H9 (cell line): Measurements from ENCODE around the gene PSMD6. TPM values are rescaled to one million over a fixed set of nuclear protein-coding genes. Genes with fewer than 3 reads are reported as not detected.

ENCODE experiments used
- DNase-seq: peaks from one replicate; pipeline ENCODE4 v3.0.0-alpha.2; 2017
- H2AFZ ChIP-seq: one replicate; pipeline ENCODE4 v1.6.1; 2013; ENCODE audit warnings: mild to moderate bottlenecking, low read length, control low read depth, moderate library complexity
- H2AK5ac ChIP-seq: 2 replicates; pipeline ENCODE4 v1.6.1; 2013; ENCODE audit warnings: low read length, control low read depth, mixed read lengths; ENCODE audit not compliant: insufficient read length
- H2BK120ac ChIP-seq: one replicate; pipeline ENCODE4 v1.6.1; 2013; ENCODE audit warnings: low read depth, mild to moderate bottlenecking, low read length, control low read depth, inconsistent platforms; ENCODE audit not compliant: poor library complexity, severe bottlenecking
- H2BK12ac ChIP-seq: 2 replicates; pipeline ENCODE4 v1.6.1; 2013; ENCODE audit warnings: low read length, control low read depth, mixed read lengths, low read depth; ENCODE audit not compliant: insufficient read length
- H2BK15ac ChIP-seq: 2 replicates; pipeline ENCODE4 v1.6.1; 2013; ENCODE audit warnings: low read depth, low read length, control low read depth
- H2BK20ac ChIP-seq: one replicate; pipeline ENCODE4 v1.6.1; 2013; ENCODE audit warnings: low read depth, mild to moderate bottlenecking, low read length, control low read depth, inconsistent platforms; ENCODE audit not compliant: poor library complexity, severe bottlenecking
- H2BK5ac ChIP-seq: 2 replicates; pipeline ENCODE4 v1.6.1; 2013; ENCODE audit warnings: low read length, control low read depth, mixed read lengths; ENCODE audit not compliant: insufficient read length
- H3K14ac ChIP-seq: 2 replicates; pipeline ENCODE4 v1.6.1; 2013; ENCODE audit warnings: low read length, control low read depth; ENCODE audit not compliant: insufficient read depth
- H3K18ac ChIP-seq: 2 replicates; pipeline ENCODE4 v1.6.1; 2013; ENCODE audit warnings: low read depth, mild to moderate bottlenecking, mixed read lengths, low read length, control low read depth; ENCODE audit not compliant: insufficient read length
- H3K23ac ChIP-seq: 2 replicates; pipeline ENCODE4 v1.6.1; 2013; ENCODE audit warnings: low read length, control low read depth, mixed read lengths, low read depth; ENCODE audit not compliant: insufficient read length
- H3K23me2 ChIP-seq: 2 replicates; pipeline ENCODE4 v1.6.1; 2013; ENCODE audit warnings: low read depth, mild to moderate bottlenecking, mixed read lengths, low read length, control low read depth; ENCODE audit not compliant: insufficient read length, poor library complexity, severe bottlenecking
- H3K27ac ChIP-seq: 2 replicates; pipeline ENCODE4 v1.5.1; 2013; ENCODE audit warnings: low read length, control low read depth, mixed read lengths, low read depth; ENCODE audit not compliant: insufficient read length
- H3K27me3 ChIP-seq: 2 replicates; pipeline ENCODE4 v1.6.1; 2013; ENCODE audit warnings: low read length, control low read depth, inconsistent platforms; ENCODE audit not compliant: insufficient read depth
- H3K4ac ChIP-seq: 2 replicates; pipeline ENCODE4 v1.6.1; 2013; ENCODE audit warnings: low read depth, mild to moderate bottlenecking, control low read depth, inconsistent platforms, low read length, moderate library complexity
- H3K4me1 ChIP-seq: 2 replicates; pipeline ENCODE4 v1.6.1; 2013; ENCODE audit warnings: low read length, control low read depth, inconsistent platforms; ENCODE audit not compliant: insufficient read depth
- H3K4me2 ChIP-seq: 2 replicates; pipeline ENCODE4 v1.6.1; 2013; ENCODE audit warnings: low read length, control low read depth, mixed read lengths; ENCODE audit not compliant: insufficient read length, insufficient read depth
- H3K56ac ChIP-seq: 2 replicates; pipeline ENCODE4 v1.6.1; 2013; ENCODE audit warnings: low read depth, mild to moderate bottlenecking, mixed read lengths, low read length, control low read depth; ENCODE audit not compliant: insufficient read length
- H3K79me1 ChIP-seq: 2 replicates; pipeline ENCODE4 v1.6.1; 2013; ENCODE audit warnings: low read depth, mild to moderate bottlenecking, moderate library complexity, low read length, control low read depth, inconsistent platforms; ENCODE audit not compliant: insufficient read depth, poor library complexity, severe bottlenecking
- H3K79me2 ChIP-seq: 2 replicates; pipeline ENCODE4 v1.6.1; 2013; ENCODE audit warnings: low read length, control low read depth, inconsistent platforms; ENCODE audit not compliant: insufficient read depth
- H3K9ac ChIP-seq: 2 replicates; pipeline ENCODE4 v1.6.1; 2013; ENCODE audit warnings: low read length, control low read depth, mixed read lengths; ENCODE audit not compliant: insufficient read length; ENCODE audit errors: extremely low read depth
- H3K9me3 ChIP-seq: one replicate; pipeline ENCODE4 v1.6.1; 2013; ENCODE audit warnings: low read depth, low read length, inconsistent platforms; ENCODE audit not compliant: control insufficient read depth
- H3T11ph ChIP-seq: one replicate; pipeline ENCODE4 v1.6.1; 2013; ENCODE audit warnings: mild to moderate bottlenecking, low read length, control low read depth, inconsistent platforms
- H4K20me1 ChIP-seq: one replicate; pipeline ENCODE4 v1.6.1; 2013; ENCODE audit not compliant: control insufficient read depth, insufficient read length, insufficient read depth
- H4K5ac ChIP-seq: 2 replicates; pipeline ENCODE4 v1.6.1; 2013; ENCODE audit warnings: low read depth, mild to moderate bottlenecking, mixed read lengths, low read length, control low read depth; ENCODE audit not compliant: insufficient read length
- H4K8ac ChIP-seq: replicated peaks from 2 replicates; pipeline ENCODE4 v1.6.1; 2013; ENCODE audit warnings: low read length, control low read depth, mixed read lengths, low read depth; ENCODE audit not compliant: insufficient read length
- H4K91ac ChIP-seq: 2 replicates; pipeline ENCODE4 v1.6.1; 2013; ENCODE audit warnings: low read depth, mild to moderate bottlenecking, moderate library complexity, mixed read lengths, low read length, control low read depth; ENCODE audit not compliant: insufficient read length
- H3K27ac Mint-ChIP-seq, 3 experiments: 2 replicates in 2 of 3; 3 replicates in 1 of 3; pipeline ENCODE4 v1.8.0; 2020 to 2021; ENCODE audit warnings: mixed read lengths in 3 of 3, mild to moderate bottlenecking in 1 of 3, moderate library complexity in 1 of 3
- H3K27me3 Mint-ChIP-seq: 2 replicates; pipeline ENCODE4 v1.8.0; 2021; ENCODE audit warnings: low read depth, mild to moderate bottlenecking, moderate library complexity, mixed read lengths
- H3K36me3 Mint-ChIP-seq, 3 experiments: 2 replicates in 2 of 3; 3 replicates in 1 of 3; pipeline ENCODE4 v1.8.0; 2020 to 2021; ENCODE audit warnings: low read depth in 3 of 3, mixed read lengths in 3 of 3; ENCODE audit not compliant: insufficient read depth in 1 of 3
- H3K4me1 Mint-ChIP-seq, 2 experiments: 2 replicates each; pipeline ENCODE4 v1.8.0; 2020; ENCODE audit warnings: mixed read lengths in 2 of 2
- H3K4me3 Mint-ChIP-seq, 2 experiments: 2 replicates in 1 of 2; 3 replicates in 1 of 2; pipeline ENCODE4 v1.8.0; 2020 to 2021; ENCODE audit warnings: mild to moderate bottlenecking in 2 of 2, mixed read lengths in 2 of 2, moderate library complexity in 1 of 2
- H3K9me3 Mint-ChIP-seq, 2 experiments: 2 replicates in 1 of 2; 3 replicates in 1 of 2; pipeline ENCODE4 v1.8.0; 2020; ENCODE audit warnings: mild to moderate bottlenecking in 2 of 2, mixed read lengths in 2 of 2, moderate library complexity in 1 of 2
- WGBS: extraction: QIAGEN DNeasy Blood & Tissue Kit; methylation state at CpG from one replicate; pipeline ENCODE4 v1.1.7; 2013; ENCODE audit warnings: missing lambda C conversion rate, low lambda C conversion rate, mixed read lengths; ENCODE audit not compliant: insufficient read length; ENCODE audit errors: extremely low coverage; 5-methylcytosine and 5-hydroxymethylcytosine counted together
- total RNA-seq: library from RNA; stranded (reverse); gene quantifications from 2 replicates; pipeline ENCODE4 v1.2.1, GENCODE V29; 2021
- TF ChIP-seq, protein P1 (sequence below): fragments of 200-600 bp; sonication (generic); conservative IDR thresholded peaks from 3 replicates; pipeline ENCODE4 v1.8.0; 2021; ENCODE audit warnings: antibody characterized with exemption, mild to moderate bottlenecking

Gene PSMD6
- total RNA-seq, 1 experiment from 2014 or later, result 112 TPM

DNA sequence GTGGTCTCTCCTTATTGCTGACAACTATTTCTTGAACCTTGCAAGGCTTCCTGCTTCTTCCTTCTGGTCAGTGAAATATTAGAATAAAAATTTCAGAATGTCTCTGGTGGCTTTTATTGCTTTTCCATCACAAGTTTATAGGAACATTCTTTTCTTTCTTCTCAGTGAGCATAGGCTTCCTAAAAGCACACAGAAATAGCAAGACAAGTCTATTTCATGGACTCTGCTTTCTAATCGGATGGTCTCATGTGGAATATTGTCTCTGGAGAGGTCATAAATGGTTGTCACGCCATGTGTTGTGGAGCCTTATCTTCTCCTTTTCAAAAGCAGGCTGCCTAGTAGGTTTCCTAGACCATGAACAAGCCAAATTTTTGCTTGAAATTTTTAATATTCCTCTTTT is 9.8 kb upstream of the PSMD6 start:
- no peaks in the 10 kb centered on the region for H3K79me1 ChIP-seq
- no peak overlapping the region for H2BK12ac ChIP-seq
- no peak overlapping the region for H3K9ac ChIP-seq
- H3K27me3 ChIP-seq, result no peaks in the 10 kb centered on the region
- no peaks in the 10 kb centered on the region for H3K79me2 ChIP-seq
- no peak overlapping the region for H3T11ph ChIP-seq
- H2BK5ac ChIP-seq, result no peak overlapping the region
- H3K9me3 ChIP-seq, result no peaks in the 10 kb centered on the region
- H3K23ac ChIP-seq, result no peak overlapping the region
- no peak overlapping the region for H3K4ac ChIP-seq
- H3K27me3 Mint-ChIP-seq, result no peaks in the 10 kb centered on the region
- no peak overlapping the region for H3K4me2 ChIP-seq
- no peak overlapping the region for H2AK5ac ChIP-seq
- no peak overlapping the region for H4K91ac ChIP-seq
- no peak overlapping the region for H2BK15ac ChIP-seq
- H3K18ac ChIP-seq, result no peak overlapping the region
- TF ChIP-seq, protein P1, sequence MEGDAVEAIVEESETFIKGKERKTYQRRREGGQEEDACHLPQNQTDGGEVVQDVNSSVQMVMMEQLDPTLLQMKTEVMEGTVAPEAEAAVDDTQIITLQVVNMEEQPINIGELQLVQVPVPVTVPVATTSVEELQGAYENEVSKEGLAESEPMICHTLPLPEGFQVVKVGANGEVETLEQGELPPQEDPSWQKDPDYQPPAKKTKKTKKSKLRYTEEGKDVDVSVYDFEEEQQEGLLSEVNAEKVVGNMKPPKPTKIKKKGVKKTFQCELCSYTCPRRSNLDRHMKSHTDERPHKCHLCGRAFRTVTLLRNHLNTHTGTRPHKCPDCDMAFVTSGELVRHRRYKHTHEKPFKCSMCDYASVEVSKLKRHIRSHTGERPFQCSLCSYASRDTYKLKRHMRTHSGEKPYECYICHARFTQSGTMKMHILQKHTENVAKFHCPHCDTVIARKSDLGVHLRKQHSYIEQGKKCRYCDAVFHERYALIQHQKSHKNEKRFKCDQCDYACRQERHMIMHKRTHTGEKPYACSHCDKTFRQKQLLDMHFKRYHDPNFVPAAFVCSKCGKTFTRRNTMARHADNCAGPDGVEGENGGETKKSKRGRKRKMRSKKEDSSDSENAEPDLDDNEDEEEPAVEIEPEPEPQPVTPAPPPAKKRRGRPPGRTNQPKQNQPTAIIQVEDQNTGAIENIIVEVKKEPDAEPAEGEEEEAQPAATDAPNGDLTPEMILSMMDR, result no peak
- no peak overlapping the region for H3K27ac ChIP-seq
- H4K8ac ChIP-seq, result no peak overlapping the region
- H3K9me3 Mint-ChIP-seq, result no peaks in the 10 kb centered on the region; a peak in 1 of 5 replicates
- H3K4me1 ChIP-seq, result 0 out of 2 replicates have a peak, but pooled peaks cover 4% of the 10 kb centered on the region
- H4K5ac ChIP-seq, result no peak overlapping the region
- no peak overlapping the region for H2BK120ac ChIP-seq
- no peak overlapping the region for H3K4me3 Mint-ChIP-seq
- H2AFZ ChIP-seq, result no peak overlapping the region
- no peak overlapping the region for H3K14ac ChIP-seq
- no peaks in the 10 kb centered on the region for H4K20me1 ChIP-seq
- H3K4me1 Mint-ChIP-seq, result peaks cover 21 to 27% of the 10 kb centered on the region in 2 experiments
- no peaks in the 10 kb centered on the region for H3K36me3 Mint-ChIP-seq
- no peaks in the 10 kb centered on the region for H3K23me2 ChIP-seq
- H3K56ac ChIP-seq, result no peak overlapping the region
- DNase-seq, result no peak
- no peak overlapping the region for H2BK20ac ChIP-seq
- WGBS, result no CpG with 5 or more reads among the region's 2 CpGs
- H3K27ac Mint-ChIP-seq, result no peak overlapping the region
